ENCODE measurements around the gene GJB6.

GRCh38 chr13:20247963-20248362 lies 15.8 kb upstream of the GJB6 start:
- TF ChIP-seq POLR2A (IDR thresholded peaks at IDR 0.05; ENCODE audit: low read depth, low read length) (no peak), POLR2AphosphoS5 (IDR thresholded peaks at IDR 0.05; ENCODE audit: low read depth, low read length) (no peak)
